Measurements from ENCODE around the gene MINDY1.
A peak's percentile ranks its signal among the peaks of the same experiment; 100 is the strongest.

The MINDY1 gene

DNA sequence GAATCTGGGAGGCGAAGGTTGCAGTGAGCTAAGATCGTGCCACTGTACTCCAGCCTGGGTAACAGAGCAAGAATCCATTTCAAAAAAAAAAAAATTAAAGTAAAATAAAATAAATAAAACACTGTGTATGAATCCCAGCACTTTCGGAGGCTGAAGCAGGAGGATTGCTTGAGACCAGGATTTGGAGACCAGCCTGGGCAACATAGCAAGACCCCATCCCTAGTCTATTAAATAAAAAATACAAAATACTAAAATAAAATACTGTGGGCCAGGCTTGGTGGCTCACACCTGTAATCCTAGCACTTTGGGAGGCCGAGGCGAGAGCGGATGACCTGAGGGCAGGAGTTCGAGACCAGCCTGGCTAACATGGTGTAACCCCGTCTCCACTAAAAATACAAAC lies 25.5 kb upstream of the MINDY1 start:
- Histone ChIP-seq H3F3A (ENCODE audit: control insufficient read depth, insufficient read depth) (no peaks in the 10 kb centered on the region), H3K79me2 (ENCODE audit: control insufficient read depth, low read length) (no peaks in the 10 kb centered on the region), H3K4me1 (ENCODE audit: control insufficient read depth, low read length) (no peaks in the 10 kb centered on the region), H3K27me3 (ENCODE audit: control insufficient read depth, low read length) (no peaks in the 10 kb centered on the region), H3K4me3 (ENCODE audit: low read length) (no peak overlapping the region), H3K4me2 (ENCODE audit: low read length) (no peak overlapping the region), H3K27ac (ENCODE audit: low read depth, low read length) (no peak overlapping the region), H3K9me3 (ENCODE audit: control insufficient read depth, insufficient read depth, low read length) (no peaks in the 10 kb centered on the region), H3K36me3 (ENCODE audit: control insufficient read depth, low read length) (peaks cover 23% of the 10 kb centered on the region), H4K20me1 (ENCODE audit: control insufficient read depth, insufficient read depth, low read depth, low read length) (no peaks in the 10 kb centered on the region), H3K9me2 (replicated peaks; ENCODE audit: control insufficient read depth, low read length) (no peaks in the 10 kb centered on the region)
- TF ChIP-seq, protein P1, sequence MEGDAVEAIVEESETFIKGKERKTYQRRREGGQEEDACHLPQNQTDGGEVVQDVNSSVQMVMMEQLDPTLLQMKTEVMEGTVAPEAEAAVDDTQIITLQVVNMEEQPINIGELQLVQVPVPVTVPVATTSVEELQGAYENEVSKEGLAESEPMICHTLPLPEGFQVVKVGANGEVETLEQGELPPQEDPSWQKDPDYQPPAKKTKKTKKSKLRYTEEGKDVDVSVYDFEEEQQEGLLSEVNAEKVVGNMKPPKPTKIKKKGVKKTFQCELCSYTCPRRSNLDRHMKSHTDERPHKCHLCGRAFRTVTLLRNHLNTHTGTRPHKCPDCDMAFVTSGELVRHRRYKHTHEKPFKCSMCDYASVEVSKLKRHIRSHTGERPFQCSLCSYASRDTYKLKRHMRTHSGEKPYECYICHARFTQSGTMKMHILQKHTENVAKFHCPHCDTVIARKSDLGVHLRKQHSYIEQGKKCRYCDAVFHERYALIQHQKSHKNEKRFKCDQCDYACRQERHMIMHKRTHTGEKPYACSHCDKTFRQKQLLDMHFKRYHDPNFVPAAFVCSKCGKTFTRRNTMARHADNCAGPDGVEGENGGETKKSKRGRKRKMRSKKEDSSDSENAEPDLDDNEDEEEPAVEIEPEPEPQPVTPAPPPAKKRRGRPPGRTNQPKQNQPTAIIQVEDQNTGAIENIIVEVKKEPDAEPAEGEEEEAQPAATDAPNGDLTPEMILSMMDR (IDR thresholded peaks at IDR 0.05; ENCODE audit: low read depth, low read length, poor library complexity, severe bottlenecking): no peak
- no peak for TF ChIP-seq EZH2phosphoT487 (IDR thresholded peaks at IDR 0.05; ENCODE audit: borderline replicate concordance, low read length)

DNA sequence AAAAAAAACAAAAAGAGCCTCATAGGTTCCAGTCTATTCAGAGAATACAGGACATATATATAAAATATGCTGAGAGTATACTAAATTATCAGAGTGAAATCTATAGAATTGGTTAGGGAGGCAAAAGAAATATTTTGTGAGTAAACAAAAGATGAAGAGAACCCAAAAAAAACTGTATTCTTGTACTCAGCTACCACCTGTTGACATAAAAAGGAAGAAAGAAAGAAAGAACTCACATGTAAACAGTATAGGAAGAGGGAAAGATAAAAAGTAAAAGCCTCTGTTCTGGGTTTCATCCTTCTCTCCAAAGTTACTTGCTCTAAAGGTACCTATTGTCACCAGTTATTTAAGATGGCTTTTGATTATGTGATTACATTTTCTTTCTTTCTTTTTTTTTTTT lies 19.8 kb upstream of the MINDY1 start:
- 0 out of 2 replicates have a peak, but pooled peaks cover 2% of the 10 kb centered on the region for H3K4me1 ChIP-seq (ENCODE audit: control insufficient read depth, low read length)
- peaks cover 24% of the 10 kb centered on the region for H3K36me3 ChIP-seq (ENCODE audit: control insufficient read depth, low read length)
- TF ChIP-seq EZH2phosphoT487 (IDR thresholded peaks at IDR 0.05; ENCODE audit: borderline replicate concordance, low read length): no peak
- TF ChIP-seq, protein P1 (IDR thresholded peaks at IDR 0.05; ENCODE audit: low read depth, low read length, poor library complexity, severe bottlenecking): no peak
- no peak overlapping the region for H3K4me3 ChIP-seq (ENCODE audit: low read length)
- H3K9me3 ChIP-seq (ENCODE audit: control insufficient read depth, insufficient read depth, low read length): no peaks in the 10 kb centered on the region
- H3K27me3 ChIP-seq (ENCODE audit: control insufficient read depth, low read length): no peaks in the 10 kb centered on the region
- H3K9me2 ChIP-seq (replicated peaks; ENCODE audit: control insufficient read depth, low read length): no peaks in the 10 kb centered on the region
- H3K27ac ChIP-seq (ENCODE audit: low read depth, low read length): no peak overlapping the region
- no peaks in the 10 kb centered on the region for H4K20me1 ChIP-seq (ENCODE audit: control insufficient read depth, insufficient read depth, low read depth, low read length)
- H3K4me2 ChIP-seq (ENCODE audit: low read length): no peak overlapping the region
- H3F3A ChIP-seq (ENCODE audit: control insufficient read depth, insufficient read depth): no peaks in the 10 kb centered on the region
- no peaks in the 10 kb centered on the region for H3K79me2 ChIP-seq (ENCODE audit: control insufficient read depth, low read length)

DNA sequence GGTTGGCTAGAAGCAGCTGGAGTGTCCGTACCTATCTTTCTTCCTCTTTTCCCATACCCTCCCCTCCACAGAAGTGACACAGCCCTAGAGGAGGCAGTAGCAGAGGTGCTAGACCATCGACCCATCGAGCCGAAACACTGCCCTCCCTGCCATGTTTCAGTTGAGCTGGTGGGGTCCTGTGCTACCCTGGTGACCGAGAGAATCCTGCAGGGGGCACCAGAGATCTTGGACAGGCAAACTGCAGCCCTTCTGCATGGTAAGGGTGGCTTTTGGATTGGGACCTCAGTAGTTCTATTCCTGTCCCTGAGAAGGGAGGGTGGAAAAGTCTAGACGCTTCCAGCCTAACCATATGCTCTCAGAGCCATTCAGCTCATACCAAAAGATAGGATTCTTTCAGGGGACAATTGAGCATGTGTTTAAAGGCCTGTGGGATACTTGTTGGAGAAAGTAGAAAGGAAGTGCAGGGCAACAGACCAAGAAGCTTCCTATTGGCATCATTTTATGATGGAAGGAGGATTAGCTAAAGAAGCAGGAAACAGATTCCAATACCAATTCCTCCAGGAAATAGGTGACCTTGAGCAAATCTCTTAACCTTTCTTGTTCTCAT lies 17.9 kb upstream of the MINDY1 start:
- no peaks in the 10 kb centered on the region for H3K27me3 ChIP-seq (ENCODE audit: control insufficient read depth, low read length)
- no peak overlapping the region for H3K4me3 ChIP-seq (ENCODE audit: low read length)
- TF ChIP-seq, protein P1 (IDR thresholded peaks at IDR 0.05; ENCODE audit: low read depth, low read length, poor library complexity, severe bottlenecking): peak; percentile 85
- TF ChIP-seq EZH2phosphoT487 (IDR thresholded peaks at IDR 0.05; ENCODE audit: borderline replicate concordance, low read length): no peak
- H3K79me2 ChIP-seq (ENCODE audit: control insufficient read depth, low read length): no peaks in the 10 kb centered on the region
- H4K20me1 ChIP-seq (ENCODE audit: control insufficient read depth, insufficient read depth, low read depth, low read length): no peaks in the 10 kb centered on the region
- H3K9me2 ChIP-seq (replicated peaks; ENCODE audit: control insufficient read depth, low read length): no peaks in the 10 kb centered on the region
- no peaks in the 10 kb centered on the region for H3K9me3 ChIP-seq (ENCODE audit: control insufficient read depth, insufficient read depth, low read length)
- 0 out of 2 replicates have a peak, but pooled peaks cover 2% of the 10 kb centered on the region for H3K4me1 ChIP-seq (ENCODE audit: control insufficient read depth, low read length)
- H3K36me3 ChIP-seq (ENCODE audit: control insufficient read depth, low read length): peaks cover 19% of the 10 kb centered on the region
- no peak overlapping the region for H3K4me2 ChIP-seq (ENCODE audit: low read length)
- no peaks in the 10 kb centered on the region for H3F3A ChIP-seq (ENCODE audit: control insufficient read depth, insufficient read depth)
- no peak overlapping the region for H3K27ac ChIP-seq (ENCODE audit: low read depth, low read length)

Data from DOHH2 (cell line).